IMR-90 (cell line): ENCODE results near the gene PPP2R1B. TPM values are rescaled to one million over a fixed set of nuclear protein-coding genes. Genes with fewer than 3 reads are reported as not detected.
"Not testable (repeated sequence)": the region's sequence is repeated elsewhere in the genome, so short reads cannot be mapped to it uniquely, and the experiment has no call there.

Experiments used
- ATAC-seq: fragments of 200-7000 bp; cut with Tn5 transposase; 2 replicates; pipeline ENCODE4 v1.9.1; 2020; ENCODE audit warnings: low read depth, mild to moderate bottlenecking, moderate library complexity
- BruUV-seq: library from RNA; stranded (reverse); fragments of 400-500 nt; replicated peaks from 2 replicates; lab custom pipeline; 2021; lab: Mats Ljungman, UMichigan
- CTCF ChIA-PET: fragments of 300-600 bp; formaldehyde crosslinking; extraction: SDS; loops from one replicate; lab custom pipeline; 2021; ENCODE audit warnings: antibody characterized with exemption; lab: Yijun Ruan, JAX
- POLR2A ChIA-PET: fragments of 300-600 bp; sonication (Branson Sonifier 250); formaldehyde crosslinking; loops from one replicate; lab custom pipeline; 2022; ENCODE audit warnings: antibody characterized with exemption; ENCODE audit not compliant: unreplicated experiment; lab: Charles Lee
- DNase-seq: peaks from one replicate; pipeline ENCODE4 v3.0.0; 2013
- H2AFZ ChIP-seq: replicated peaks from 2 replicates; pipeline ENCODE3; 2013; ENCODE audit warnings: low read length, mild to moderate bottlenecking; ENCODE audit not compliant: poor library complexity
- H2AK5ac ChIP-seq: 2 replicates; pipeline ENCODE4 v1.6.1; 2013; ENCODE audit warnings: low read depth, low read length, inconsistent platforms
- H2AK9ac ChIP-seq: replicated peaks from 2 replicates; pipeline ENCODE3; 2013; ENCODE audit warnings: mild to moderate bottlenecking, low read depth, low read length, moderate library complexity; ENCODE audit not compliant: poor library complexity
- H2BK120ac ChIP-seq: 2 replicates; pipeline ENCODE4 v1.6.1; 2013; ENCODE audit warnings: low read depth, low read length, inconsistent platforms
- H2BK15ac ChIP-seq: 3 replicates; pipeline ENCODE4 v1.6.1; 2013; ENCODE audit warnings: low read depth, low read length, inconsistent platforms
- H2BK20ac ChIP-seq: 2 replicates; pipeline ENCODE4 v1.6.1; 2013; ENCODE audit warnings: low read depth, mild to moderate bottlenecking, inconsistent platforms, low read length, moderate library complexity
- H2BK5ac ChIP-seq: 2 replicates; pipeline ENCODE4 v1.6.1; 2013; ENCODE audit warnings: mild to moderate bottlenecking, low read depth, low read length, inconsistent platforms; ENCODE audit not compliant: poor library complexity, severe bottlenecking
- H3K14ac ChIP-seq: replicated peaks from 2 replicates; pipeline ENCODE4 v1.6.1; 2013; ENCODE audit warnings: low read depth, low read length, inconsistent platforms
- H3K18ac ChIP-seq: 2 replicates; pipeline ENCODE4 v1.6.1; 2013; ENCODE audit warnings: low read depth, low read length, control low read depth
- H3K23ac ChIP-seq: 2 replicates; pipeline ENCODE4 v1.6.1; 2013; ENCODE audit warnings: low read depth, low read length, inconsistent platforms
- H3K27ac ChIP-seq: 2 replicates; pipeline ENCODE4 v1.5.1; 2013; ENCODE audit warnings: mild to moderate bottlenecking, control low read depth, low read length; ENCODE audit not compliant: insufficient read depth
- H3K27me3 ChIP-seq: 2 replicates; pipeline ENCODE4 v1.6.1; 2013; ENCODE audit warnings: low read length; ENCODE audit not compliant: control insufficient read depth, insufficient read depth
- H3K36me3 ChIP-seq: 2 replicates; pipeline ENCODE4 v1.6.1; 2013; ENCODE audit warnings: low read length, mixed read lengths; ENCODE audit not compliant: control insufficient read depth, insufficient read depth
- H3K4ac ChIP-seq: 2 replicates; pipeline ENCODE4 v1.6.1; 2013; ENCODE audit warnings: low read depth, low read length, inconsistent platforms
- H3K4me1 ChIP-seq: 2 replicates; pipeline ENCODE4 v1.6.1; 2013; ENCODE audit warnings: low read length, mixed read lengths; ENCODE audit not compliant: control insufficient read depth, insufficient read depth
- H3K4me2 ChIP-seq: 2 replicates; pipeline ENCODE4 v1.6.1; 2013; ENCODE audit warnings: low read depth, mild to moderate bottlenecking, control low read depth, low read length, moderate library complexity
- H3K4me3 ChIP-seq: 2 replicates; pipeline ENCODE4 v1.5.1; 2013; ENCODE audit warnings: low read depth, mild to moderate bottlenecking, control low read depth, low read length, moderate library complexity; ENCODE audit not compliant: insufficient read depth
- H3K56ac ChIP-seq: 2 replicates; pipeline ENCODE4 v1.6.1; 2013; ENCODE audit warnings: low read length, inconsistent platforms; ENCODE audit not compliant: insufficient read depth; ENCODE audit errors: extremely low read depth
- H3K79me1 ChIP-seq, 2 experiments: 2 replicates each; pipeline ENCODE4 v1.6.1; 2013; ENCODE audit warnings: low read length in 2 of 2, inconsistent platforms in 1 of 2, low read depth in 1 of 2
- H3K9ac ChIP-seq: 2 replicates; pipeline ENCODE4 v1.6.1; 2013; ENCODE audit warnings: low read depth, low read length, control low read depth
- H3K9me1 ChIP-seq: 2 replicates; pipeline ENCODE4 v1.6.1; 2013; ENCODE audit warnings: low read length, inconsistent platforms; ENCODE audit not compliant: insufficient read depth
- H3K9me3 ChIP-seq: 2 replicates; pipeline ENCODE4 v1.6.1; 2013; ENCODE audit warnings: low read length; ENCODE audit not compliant: control insufficient read depth, insufficient read depth
- H4K20me1 ChIP-seq: 2 replicates; pipeline ENCODE4 v1.6.1; 2013; ENCODE audit warnings: low read length, inconsistent platforms; ENCODE audit not compliant: insufficient read depth
- H4K5ac ChIP-seq: 2 replicates; pipeline ENCODE4 v1.6.1; 2013; ENCODE audit warnings: mild to moderate bottlenecking, low read depth, low read length, control low read depth
- H4K8ac ChIP-seq, 2 experiments: 2 replicates each; pipeline ENCODE4 v1.6.1; 2013; ENCODE audit warnings: low read depth in 2 of 2, low read length in 2 of 2, control low read depth in 1 of 2, inconsistent platforms in 1 of 2
- H4K91ac ChIP-seq: 2 replicates; pipeline ENCODE4 v1.6.1; 2013; ENCODE audit warnings: low read depth, low read length, inconsistent platforms; ENCODE audit not compliant: insufficient read depth
- WGBS, 2 experiments: methylation state at CpG; one replicate each; pipeline versions ENCODE4 v1.1.5 to v1.1.7; 2013; ENCODE audit warnings: missing lambda C conversion rate in 2 of 2; ENCODE audit not compliant: insufficient read length in 1 of 2; ENCODE audit errors: extremely low coverage in 2 of 2; 5-methylcytosine and 5-hydroxymethylcytosine counted together
- dilution Hi-C: fragments of 300-500 bp; cut with HindIII; formaldehyde crosslinking; loops from one replicate; pipeline ENCODE4 v1.14.3; 2018; ENCODE audit warnings: low sequenced_read_pairs; ENCODE audit not compliant: unreplicated experiment
- in situ Hi-C: fragments of 300-500 bp; cut with MboI; formaldehyde crosslinking; loops from 3 replicates; pipeline ENCODE4 v1.14.3; 2019; ENCODE audit warnings: low sequenced_read_pairs, inconsistent platforms, mixed read lengths
- intact Hi-C: fragments of 100-400 bp; cut with micrococcal nuclease; formaldehyde crosslinking; loops from 2 replicates; pipeline ENCODE4 v1.10.0; 2022
- polyA plus RNA-seq, 3 experiments: library from polyadenylated mRNA; depleted of rRNA; stranded (reverse); fragments of >200 nt; gene quantifications; 2 replicates each; pipeline ENCODE4 v1.2.3, GENCODE V29; 2012; ENCODE audit warnings: low replicate concordance in 1 of 3
- total RNA-seq: library from RNA; depleted of rRNA; stranded (reverse); fragments of >200 nt; gene quantifications from 2 replicates; pipeline ENCODE4 v1.2.3, GENCODE V29; 2012

The PPP2R1B gene
- total and polyA plus RNA-seq, 2 of the 4 experiments (the other 2 are of a cell fraction): 23.0 to 62.9 TPM

DNA sequence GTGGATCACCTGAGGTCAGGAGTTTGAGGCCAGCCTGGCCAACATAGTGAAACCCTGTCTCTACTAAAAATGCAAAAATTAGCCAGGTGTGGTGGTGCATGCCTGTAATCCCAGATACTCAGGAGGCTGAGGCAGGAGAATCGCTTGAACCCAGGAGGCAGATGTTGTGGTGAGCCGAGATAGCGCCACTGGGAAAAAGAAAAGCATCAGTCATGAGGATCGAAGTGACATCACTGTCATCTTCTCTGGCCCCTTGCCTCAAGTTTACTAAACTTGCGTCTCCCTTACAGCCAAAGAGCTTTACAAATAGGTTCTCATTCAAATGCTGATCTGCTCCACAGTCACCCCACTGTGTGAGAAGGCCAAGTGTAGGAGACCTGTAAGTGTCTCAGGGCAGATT is 5.0 kb upstream of the PPP2R1B start:
- H3K9me3 ChIP-seq, H3K4ac ChIP-seq, H3K36me3 ChIP-seq, POLR2A ChIA-PET, H2AFZ ChIP-seq, H4K8ac ChIP-seq, H2AK5ac ChIP-seq, BruUV-seq, H4K91ac ChIP-seq, H3K23ac ChIP-seq, H3K27me3 ChIP-seq, H2AK9ac ChIP-seq, H4K5ac ChIP-seq, H2BK5ac ChIP-seq, intact Hi-C loops, H3K56ac ChIP-seq, H3K4me3 ChIP-seq, H3K27ac ChIP-seq, H3K18ac ChIP-seq, DNase-seq, H3K4me1 ChIP-seq, H2BK20ac ChIP-seq, H3K4me2 ChIP-seq, H4K20me1 ChIP-seq, H2BK15ac ChIP-seq, H3K14ac ChIP-seq, ATAC-seq, dilution Hi-C loops, H2BK120ac ChIP-seq, H3K9me1 ChIP-seq, H3K79me1 ChIP-seq, H3K9ac ChIP-seq: not testable (repeated sequence)
- CTCF ChIA-PET: interaction anchor here (0.6 kb wide), 2 partner anchors 30 to 32 kb away, joined by 3 to 4 read pairs; no protein-coding TSS in a partner anchor
- 67% methylated on average over 1 of the region's 5 CpGs; no CpG with 5 or more reads in 1 of the 2 experiments for WGBS, 2 experiments
- in situ Hi-C loops: loop anchor here (10.0 kb wide), 2 partner anchors 316 to 486 kb away; no protein-coding TSS in a partner anchor
